Stimulated activated CD8-positive, alpha-beta memory T cell treated with anti-CD3 and anti-CD28 coated beads, Interleukin-15, amount 100 ng/mL, for 1 hour (primary cell): ENCODE measurements around the gene GPS1.

ENCODE experiments used
- DNase-seq: peaks from one replicate; pipeline ENCODE4 v3.0.0-alpha.2; 2020; ENCODE audit warnings: low read depth

Gene GPS1

GRCh38 chr17:82103553-82104451 is 52.1 kb downstream of the GPS1 start:
- no peak for DNase-seq

GRCh38 chr17:82104797-82105416 is 53.2 kb downstream of the GPS1 start:
- no peak for DNase-seq

GRCh38 chr17:82105417-82105881 is 53.8 kb downstream of the GPS1 start:
- DNase-seq = no peak

- DNase-seq = peak; percentile 24
These were observed 54.4 kb downstream of the GPS1 start for GRCh38 chr17:82105882-82106687.

- DNase-seq = no peak
These were observed 55.1 kb downstream of the GPS1 start for GRCh38 chr17:82106688-82107305.
